KMS-11 (cell line): ENCODE measurements around the gene CLK1.

Experiments
- H2AFZ ChIP-seq: fragments of 200-600 bp; sonication (generic); 2 replicates; pipeline ENCODE4 v1.6.1; 2016; ENCODE audit warnings: antibody characterized with exemption, mixed run types, low read depth
- H3K27ac ChIP-seq: fragments of 200-600 bp; sonication (generic); 2 replicates; pipeline ENCODE4 v1.6.1; 2016; ENCODE audit warnings: mild to moderate bottlenecking, mixed run types
- H3K27me3 ChIP-seq: fragments of 200-600 bp; sonication (generic); 2 replicates; pipeline ENCODE4 v1.6.1; 2017; ENCODE audit warnings: mild to moderate bottlenecking, low read depth, mixed run types, moderate library complexity; ENCODE audit not compliant: insufficient read depth
- H3K36me3 ChIP-seq: fragments of 200-600 bp; sonication (generic); 2 replicates; pipeline ENCODE4 v1.6.1; 2017; ENCODE audit warnings: mild to moderate bottlenecking, mixed run types; ENCODE audit not compliant: insufficient read depth
- H3K4me1 ChIP-seq: fragments of 200-600 bp; sonication (generic); 2 replicates; pipeline ENCODE4 v1.6.1; 2016; ENCODE audit warnings: mild to moderate bottlenecking, low read depth, mixed run types; ENCODE audit not compliant: poor library complexity, severe bottlenecking
- H3K4me2 ChIP-seq: fragments of 200-600 bp; sonication (generic); 2 replicates; pipeline ENCODE4 v1.7.0; 2016; ENCODE audit warnings: mild to moderate bottlenecking, mixed run types
- H3K4me3 ChIP-seq: fragments of 200-600 bp; sonication (generic); IDR thresholded peaks from 2 replicates; pipeline ENCODE4 v1.6.1; 2017; ENCODE audit warnings: low read depth, low read length, mixed read lengths; ENCODE audit not compliant: insufficient read depth
- H3K79me2 ChIP-seq: fragments of 200-600 bp; sonication (generic); 2 replicates; pipeline ENCODE4 v1.6.1; 2016; ENCODE audit warnings: low read depth, mixed run types; ENCODE audit not compliant: insufficient read depth
- H3K9ac ChIP-seq: fragments of 200-600 bp; sonication (generic); 2 replicates; pipeline ENCODE4 v1.6.1; 2016; ENCODE audit warnings: mild to moderate bottlenecking, mixed run types
- H4K20me1 ChIP-seq: fragments of 200-600 bp; sonication (generic); 2 replicates; pipeline ENCODE4 v1.6.1; 2016; ENCODE audit warnings: mild to moderate bottlenecking, mixed run types; ENCODE audit not compliant: insufficient read depth
- TF ChIP-seq, protein P1 (sequence below): fragments of 200-600 bp; sonication (generic); conservative IDR thresholded peaks from 2 replicates; pipeline ENCODE4 v1.6.1; 2017; ENCODE audit warnings: low read depth, mild to moderate bottlenecking, antibody characterized with exemption, low read length, moderate library complexity, mixed read lengths

CLK1 gene

DNA sequence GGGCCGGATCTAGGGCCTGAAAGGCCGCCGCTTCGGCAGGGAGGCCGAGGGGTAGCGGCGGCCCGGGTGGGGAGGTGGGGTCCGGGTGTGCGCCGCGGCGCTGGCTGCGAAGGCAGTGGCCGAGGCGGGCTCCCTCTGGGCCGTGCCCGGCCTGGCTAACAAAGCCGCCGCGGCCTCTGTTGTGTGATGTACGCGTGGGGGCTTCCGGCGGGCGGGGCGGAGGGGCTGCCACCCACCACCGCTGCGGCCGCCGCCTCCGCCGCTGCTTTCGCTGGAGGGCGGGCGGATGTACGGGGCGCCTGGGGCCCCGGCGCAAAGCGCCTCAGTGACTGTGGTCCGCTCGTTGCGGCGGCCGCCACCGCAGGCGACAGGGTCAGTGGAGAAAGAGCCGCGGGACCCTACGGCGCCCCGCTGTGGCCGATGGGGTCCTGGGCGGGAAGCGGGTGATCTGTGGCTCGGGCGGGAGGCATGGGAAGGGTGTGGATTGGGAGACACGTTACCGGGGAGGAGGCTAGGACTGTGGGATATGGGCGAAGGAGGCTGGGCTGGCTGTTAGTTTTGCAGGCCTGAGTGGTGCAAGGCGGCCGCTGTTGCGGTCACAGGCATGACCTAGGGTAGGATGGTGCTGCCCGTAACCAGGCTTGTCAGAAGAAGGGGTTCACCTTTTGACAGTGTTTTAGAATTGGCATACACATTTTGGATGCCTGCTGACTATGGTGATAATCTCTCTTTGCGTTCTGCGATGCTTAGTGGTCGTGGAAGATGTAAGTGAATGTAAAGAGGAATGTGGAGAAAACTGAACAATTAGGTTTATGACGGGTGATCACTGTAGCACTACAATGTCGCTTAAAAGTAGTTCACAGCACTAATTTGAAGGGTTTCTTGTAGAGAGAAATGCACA is 52.1 kb downstream of the CLK1 start:
- TF ChIP-seq, protein P1, sequence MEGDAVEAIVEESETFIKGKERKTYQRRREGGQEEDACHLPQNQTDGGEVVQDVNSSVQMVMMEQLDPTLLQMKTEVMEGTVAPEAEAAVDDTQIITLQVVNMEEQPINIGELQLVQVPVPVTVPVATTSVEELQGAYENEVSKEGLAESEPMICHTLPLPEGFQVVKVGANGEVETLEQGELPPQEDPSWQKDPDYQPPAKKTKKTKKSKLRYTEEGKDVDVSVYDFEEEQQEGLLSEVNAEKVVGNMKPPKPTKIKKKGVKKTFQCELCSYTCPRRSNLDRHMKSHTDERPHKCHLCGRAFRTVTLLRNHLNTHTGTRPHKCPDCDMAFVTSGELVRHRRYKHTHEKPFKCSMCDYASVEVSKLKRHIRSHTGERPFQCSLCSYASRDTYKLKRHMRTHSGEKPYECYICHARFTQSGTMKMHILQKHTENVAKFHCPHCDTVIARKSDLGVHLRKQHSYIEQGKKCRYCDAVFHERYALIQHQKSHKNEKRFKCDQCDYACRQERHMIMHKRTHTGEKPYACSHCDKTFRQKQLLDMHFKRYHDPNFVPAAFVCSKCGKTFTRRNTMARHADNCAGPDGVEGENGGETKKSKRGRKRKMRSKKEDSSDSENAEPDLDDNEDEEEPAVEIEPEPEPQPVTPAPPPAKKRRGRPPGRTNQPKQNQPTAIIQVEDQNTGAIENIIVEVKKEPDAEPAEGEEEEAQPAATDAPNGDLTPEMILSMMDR, result peak; percentile 28; the same call in 1 of the 2 replicates
- Histone ChIP-seq H3K4me1 (peaks cover 50% of the 10 kb centered on the region), H4K20me1 (no peaks in the 10 kb centered on the region), H2AFZ (peak overlapping the region; percentile 69; the same call in 1 of the 2 replicates), H3K27ac (peak overlapping the region; percentile 86), H3K4me2 (peak overlapping the region; percentile 99), H3K79me2 (peaks cover 53% of the 10 kb centered on the region), H3K36me3 (peaks cover 10% of the 10 kb centered on the region; the same call in 1 of the 2 replicates), H3K27me3 (no peaks in the 10 kb centered on the region), H3K9ac (peak overlapping the region; percentile 94), H3K4me3 (peak overlapping the region; percentile 72)

DNA sequence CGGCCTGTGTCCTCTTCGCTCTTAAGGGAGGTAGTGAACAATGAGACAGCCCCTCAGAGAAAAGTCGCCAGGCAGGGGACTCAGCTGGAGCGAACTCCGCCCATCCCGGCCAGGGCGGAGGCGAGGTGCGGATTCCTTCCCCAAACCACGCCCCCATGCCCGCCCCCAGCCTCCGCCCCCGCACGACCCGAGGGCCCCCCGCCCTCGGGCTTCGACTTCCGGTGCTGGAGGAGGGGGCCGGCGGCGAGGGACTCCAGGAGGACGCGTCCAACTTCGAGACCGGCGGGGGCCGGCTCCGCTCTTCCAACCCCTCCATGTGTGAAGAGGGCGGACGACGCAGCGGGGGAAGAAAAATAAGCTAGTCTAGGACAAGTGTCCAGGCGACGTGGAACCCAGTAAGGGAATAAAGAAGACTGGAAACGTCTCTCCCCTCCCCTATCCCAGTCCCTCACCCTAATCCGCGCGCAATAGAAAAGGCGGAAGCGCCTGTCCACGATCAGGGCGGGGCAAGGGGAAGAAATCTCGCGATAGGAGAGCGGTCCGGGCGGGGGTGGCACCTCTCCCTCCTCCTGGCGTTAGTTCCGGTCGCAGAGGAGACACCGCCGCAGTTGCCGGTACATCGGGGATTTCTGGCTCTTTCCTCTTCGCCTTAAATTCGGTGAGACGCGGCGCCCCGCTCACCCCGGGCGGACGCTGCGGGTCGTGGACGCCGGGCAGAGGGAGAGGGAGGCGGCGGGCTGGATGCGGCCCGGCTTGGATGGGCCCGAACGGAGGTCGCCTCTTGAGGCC is 52.9 kb downstream of the CLK1 start, which contains the start of gene BZW1:
BZW1 (plus strand) TSS at position 578 of the 789 bp plus-strand sequence. CDS start 1,308 bp downstream, outside the sequence.
- Histone ChIP-seq H3K4me3 (peak within 1 kb of the TSS; percentile 85), H2AFZ (peak within 1 kb of the TSS; percentile 69), H3K4me1 (peaks cover 42% of the 10 kb centered on the region), H4K20me1 (no peaks in the 10 kb centered on the region), H3K4me2 (peak within 1 kb of the TSS; percentile 99), H3K27ac (peak within 1 kb of the TSS; percentile 86), H3K9ac (peak within 1 kb of the TSS; percentile 94), H3K27me3 (no peaks in the 10 kb centered on the region), H3K79me2 (peaks cover 47% of the 10 kb centered on the region), H3K36me3 (peaks cover 7% of the 10 kb centered on the region; the same call in 1 of the 2 replicates)
- TF ChIP-seq, protein P1, result no peak

DNA sequence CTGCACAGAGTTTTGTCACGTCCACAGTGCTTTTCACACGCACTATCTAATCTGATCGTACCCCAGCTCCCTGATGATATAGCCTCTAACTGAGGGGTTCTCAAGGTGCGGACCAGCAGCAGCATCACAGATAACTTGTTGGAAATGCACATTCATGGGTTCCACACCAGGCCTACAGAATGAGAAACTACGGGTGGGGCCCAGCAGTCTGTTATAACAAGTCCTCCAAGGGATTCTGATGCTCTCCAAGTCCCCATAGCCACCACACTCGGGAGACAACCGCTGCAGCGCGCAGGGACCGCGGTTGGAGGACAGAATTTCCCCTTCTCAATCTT is 53.5 kb downstream of the CLK1 start:
- TF ChIP-seq, protein P1, result no peak
- peak overlapping the region; percentile 86; the same call in 1 of the 2 replicates for H3K27ac ChIP-seq
- no peaks in the 10 kb centered on the region for H3K27me3 ChIP-seq
- H3K79me2 ChIP-seq, result peaks cover 41% of the 10 kb centered on the region
- H3K4me3 ChIP-seq, result peak overlapping the region; percentile 85
- H3K36me3 ChIP-seq, result peaks cover 3% of the 10 kb centered on the region; the same call in 1 of the 2 replicates
- H3K4me2 ChIP-seq, result peak overlapping the region; percentile 40
- peaks cover 36% of the 10 kb centered on the region for H3K4me1 ChIP-seq
- no peaks in the 10 kb centered on the region for H4K20me1 ChIP-seq
- H3K9ac ChIP-seq, result peak overlapping the region; percentile 94; the same call in 1 of the 2 replicates
- peak overlapping the region; percentile 69 for H2AFZ ChIP-seq

DNA sequence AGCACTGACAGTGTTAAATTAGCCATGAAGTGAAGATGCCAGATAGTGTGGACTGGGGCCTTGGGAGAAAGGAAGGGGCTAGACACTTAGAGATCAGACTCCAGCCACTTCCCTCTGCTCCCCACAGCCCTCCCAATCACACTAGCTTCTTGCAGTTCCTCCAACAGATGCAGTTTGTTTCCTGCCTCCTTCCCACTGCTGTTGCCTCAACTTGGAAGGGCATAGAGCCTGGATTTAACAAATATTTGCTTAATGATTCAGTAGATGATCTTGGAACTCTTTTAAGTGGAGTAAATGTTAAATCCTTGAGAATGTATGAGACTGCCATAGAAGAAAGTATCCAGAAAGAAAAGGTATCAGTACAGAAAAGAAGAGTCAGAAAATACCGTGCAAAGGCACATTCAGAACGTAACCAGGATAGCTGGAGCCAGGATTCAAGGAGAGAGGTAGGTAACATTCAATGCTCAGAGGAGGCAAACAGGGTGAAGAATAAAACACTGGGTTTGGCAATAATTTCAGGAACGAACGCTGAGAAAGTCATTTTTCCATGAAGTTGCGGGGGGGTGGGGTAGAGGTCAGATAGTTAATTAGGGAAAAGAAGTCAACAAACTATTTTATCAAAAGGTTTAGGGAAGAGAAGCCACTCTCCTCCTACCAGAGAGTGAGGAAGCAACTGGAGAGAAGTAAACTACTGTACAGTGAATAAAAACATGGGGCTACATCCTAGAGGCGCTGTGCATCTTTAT is 54.0 kb downstream of the CLK1 start:
- no peaks in the 10 kb centered on the region for H3K27me3 ChIP-seq
- H3K9ac ChIP-seq, result no peak overlapping the region
- peak overlapping the region; percentile 40 for H3K4me2 ChIP-seq
- no peaks in the 10 kb centered on the region for H4K20me1 ChIP-seq
- H3K79me2 ChIP-seq, result peaks cover 36% of the 10 kb centered on the region
- H3K36me3 ChIP-seq, result no peaks in the 10 kb centered on the region
- no peak overlapping the region for H3K27ac ChIP-seq
- TF ChIP-seq, protein P1, result no peak
- H3K4me1 ChIP-seq, result peaks cover 31% of the 10 kb centered on the region
- H3K4me3 ChIP-seq, result no peak overlapping the region
- H2AFZ ChIP-seq, result peak overlapping the region; percentile 69
